Stimulated activated naive B cell treated with anti-CD40 and anti-IgM and Interleukin-4, amounts not matched to agents 10 μg/mL and 1 μg/mL and 100 μg/mL, for 72 hours (primary cell): Measurements from ENCODE around the gene SKIC8.
A peak's percentile ranks its signal among the peaks of the same experiment; 100 is the strongest.

Experiments
- ATAC-seq, 2 donors: fragments of 150-1000 bp; cut with Tn5 transposase; replicated peaks; 2 replicates each; pipeline ENCODE4 v1.10.0; 2021; ENCODE audit warnings: moderate library complexity in 1 of 2
- DNase-seq: peaks from one replicate; pipeline ENCODE4 v3.0.0; 2021
- H3K27ac Mint-ChIP-seq: one replicate; pipeline ENCODE4 v1.8.0; 2022; ENCODE audit warnings: mild to moderate bottlenecking, mixed read lengths
- H3K27me3 Mint-ChIP-seq, 2 donors: one replicate each; pipeline ENCODE4 v1.8.0; 2022; ENCODE audit warnings: mixed read lengths in 2 of 2
- H3K36me3 Mint-ChIP-seq, 2 donors: one replicate each; pipeline ENCODE4 v1.8.0; 2022; ENCODE audit warnings: mixed read lengths in 2 of 2, mild to moderate bottlenecking in 1 of 2
- H3K4me1 Mint-ChIP-seq, 2 donors: one replicate each; pipeline ENCODE4 v1.8.0; 2022; ENCODE audit warnings: mixed read lengths in 2 of 2, mild to moderate bottlenecking in 1 of 2
- H3K4me3 Mint-ChIP-seq, 2 donors: one replicate each; pipeline ENCODE4 v1.8.0; 2022; ENCODE audit warnings: mild to moderate bottlenecking in 2 of 2, mixed read lengths in 2 of 2, moderate library complexity in 1 of 2
- H3K9me3 Mint-ChIP-seq, 2 donors: one replicate each; pipeline ENCODE4 v1.8.0; 2022; ENCODE audit warnings: mixed read lengths in 2 of 2, mild to moderate bottlenecking in 1 of 2

SKIC8 gene

DNA sequence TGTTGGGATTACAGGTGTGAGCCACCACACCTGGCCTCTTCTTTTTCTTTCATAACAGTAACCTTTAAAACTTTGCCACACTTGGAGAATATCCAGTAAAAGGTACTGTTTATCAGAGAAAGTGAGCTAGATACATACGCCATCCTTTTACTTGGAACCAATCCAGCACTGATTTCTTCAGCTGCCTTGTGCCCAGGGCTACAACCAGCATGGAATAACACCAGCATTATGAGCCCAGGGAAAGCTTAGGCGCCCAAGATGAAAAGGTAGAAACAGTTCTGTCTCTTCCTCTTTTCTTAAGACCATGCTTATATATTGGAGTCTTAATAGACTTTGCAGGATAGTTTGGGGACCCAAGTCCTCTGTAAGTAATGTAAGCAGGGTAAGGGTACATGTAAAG, 8.4 kb downstream of the SKIC8 start:
- H3K9me3 Mint-ChIP-seq, result no peaks in the 10 kb centered on the region
- H3K4me1 Mint-ChIP-seq, result peaks cover 0 to 4% of the 10 kb centered on the region in 2 donors
- ATAC-seq (no peak), DNase-seq (no peak)
- peak overlapping the region; percentile 4 for H3K27ac Mint-ChIP-seq
- H3K4me3 Mint-ChIP-seq, result no peak overlapping the region
- H3K27me3 Mint-ChIP-seq, result no peaks in the 10 kb centered on the region
- peaks cover 43 to 67% of the 10 kb centered on the region in 2 donors for H3K36me3 Mint-ChIP-seq

- Mint-ChIP-seq H3K9me3 (no peaks in the 10 kb centered on the region), H3K4me1 (peaks cover 0 to 4% of the 10 kb centered on the region in 2 donors), H3K4me3 (no peak overlapping the region), H3K36me3 (peaks cover 42 to 71% of the 10 kb centered on the region in 2 donors), H3K27me3 (no peaks in the 10 kb centered on the region), H3K27ac (no peak overlapping the region)
- DNase-seq (no peak), ATAC-seq (no peak)
These were observed 9.2 kb downstream of the SKIC8 start for GRCh38 chr15:78290222-78290621.

GRCh38 chr15:78284758-78285157, 14.7 kb downstream of the SKIC8 start:
- peaks cover 33 to 63% of the 10 kb centered on the region in 2 donors for H3K36me3 Mint-ChIP-seq

GRCh38 chr15:78282324-78282723, 17.1 kb downstream of the SKIC8 start:
- H3K4me3 Mint-ChIP-seq, result no peak overlapping the region
- H3K27me3 Mint-ChIP-seq, result no peaks in the 10 kb centered on the region
- peaks cover 32 to 59% of the 10 kb centered on the region in 2 donors for H3K36me3 Mint-ChIP-seq
- no peak for DNase-seq
- no peaks in the 10 kb centered on the region for H3K9me3 Mint-ChIP-seq
- ATAC-seq, result no peak
- H3K27ac Mint-ChIP-seq, result no peak overlapping the region
- H3K4me1 Mint-ChIP-seq, result peaks cover 0 to 1% of the 10 kb centered on the region in 2 donors

More at GRCh38 chr15:78284758-78285157, 14.7 kb downstream of the SKIC8 start:
- no peak for ATAC-seq
- Mint-ChIP-seq H3K27me3 (no peaks in the 10 kb centered on the region), H3K27ac (no peak overlapping the region), H3K4me1 (peaks cover 0 to 2% of the 10 kb centered on the region in 2 donors), H3K4me3 (no peak overlapping the region), H3K9me3 (no peaks in the 10 kb centered on the region)
- no peak for DNase-seq

DNA sequence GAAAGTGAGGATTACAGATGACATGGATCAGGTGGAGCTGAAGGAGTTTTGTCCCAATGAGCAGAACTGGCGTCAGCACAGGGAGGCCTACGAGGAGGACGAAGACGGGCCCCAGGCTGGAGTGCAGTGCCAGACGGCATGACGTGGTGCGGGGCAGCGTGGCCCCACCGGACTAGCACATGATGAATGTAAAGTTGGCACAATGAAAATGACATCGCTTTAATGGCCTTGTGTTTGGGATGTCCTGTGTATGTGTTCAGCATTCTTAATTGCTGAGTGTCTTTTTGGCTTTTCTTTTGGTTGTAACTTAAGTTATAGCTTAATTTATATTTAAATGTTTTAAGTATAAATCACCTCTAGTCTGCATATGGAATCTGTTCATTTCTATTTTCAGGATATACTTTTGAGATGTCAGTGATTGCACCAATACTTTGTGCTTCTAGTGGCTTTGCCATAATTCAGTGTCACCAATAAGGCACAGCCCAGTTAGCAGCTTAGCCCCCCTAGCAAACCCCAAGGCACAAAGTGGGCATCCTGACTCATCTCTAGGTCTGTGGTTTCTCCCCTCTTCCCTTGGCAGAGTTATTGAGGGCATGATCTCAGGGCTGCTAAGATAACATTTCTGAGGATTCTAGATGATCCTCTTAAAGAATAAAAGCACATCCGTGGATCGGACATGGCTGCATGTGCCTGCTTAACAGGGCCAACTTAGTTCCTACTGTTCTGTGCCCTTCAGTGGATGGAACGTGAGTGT, 18.9 kb downstream of the SKIC8 start:
- no peaks in the 10 kb centered on the region for H3K27me3 Mint-ChIP-seq

GRCh38 chr15:78276064-78276943, 23.1 kb downstream of the SKIC8 start:
- DNase-seq (no peak), ATAC-seq (no peak)
- Mint-ChIP-seq H3K27ac (no peak overlapping the region), H3K9me3 (no peaks in the 10 kb centered on the region), H3K4me3 (no peak overlapping the region), H3K27me3 (no peaks in the 10 kb centered on the region), H3K4me1 (no peaks in the 10 kb centered on the region), H3K36me3 (peaks cover 21 to 52% of the 10 kb centered on the region in 2 donors)

More for the DNA sequence above, 18.9 kb downstream of the SKIC8 start:
- no peaks in the 10 kb centered on the region for H3K4me1 Mint-ChIP-seq
- peaks cover 28 to 55% of the 10 kb centered on the region in 2 donors for H3K36me3 Mint-ChIP-seq
- DNase-seq (no peak), ATAC-seq (no peak)
- no peaks in the 10 kb centered on the region for H3K9me3 Mint-ChIP-seq
- H3K27ac Mint-ChIP-seq, result no peak overlapping the region
- H3K4me3 Mint-ChIP-seq, result no peak overlapping the region

DNA sequence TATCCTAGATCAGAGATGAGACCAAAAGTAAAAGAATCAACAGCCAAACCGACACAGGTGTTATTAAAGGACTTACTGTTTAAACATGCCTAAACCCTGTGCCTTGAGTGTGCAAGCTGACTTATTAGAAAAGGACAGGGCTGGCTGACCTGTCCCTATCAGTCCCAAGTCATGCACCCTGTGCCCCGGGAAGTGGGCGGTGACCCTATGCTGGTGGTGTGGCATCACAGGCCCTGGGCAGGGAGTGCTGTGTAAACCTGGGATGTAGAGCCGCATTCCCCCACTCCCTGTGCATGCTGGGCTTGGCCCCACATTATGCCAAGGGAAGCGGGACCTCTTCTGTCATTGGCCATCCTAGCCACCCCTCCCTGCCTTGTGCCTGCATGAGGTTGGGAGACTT, 24.4 kb downstream of the SKIC8 start:
- peaks cover 18 to 43% of the 10 kb centered on the region in 2 donors for H3K36me3 Mint-ChIP-seq
- H3K4me3 Mint-ChIP-seq, result no peak overlapping the region
- ATAC-seq (no peak), DNase-seq (no peak)
- H3K4me1 Mint-ChIP-seq, result no peaks in the 10 kb centered on the region
- H3K9me3 Mint-ChIP-seq, result no peaks in the 10 kb centered on the region
- no peaks in the 10 kb centered on the region for H3K27me3 Mint-ChIP-seq
- H3K27ac Mint-ChIP-seq, result no peak overlapping the region

GRCh38 chr15:78272776-78273175, 26.6 kb downstream of the SKIC8 start:
- no peak overlapping the region for H3K27ac Mint-ChIP-seq
- H3K4me3 Mint-ChIP-seq, result no peak overlapping the region
- no peak for DNase-seq
- no peaks in the 10 kb centered on the region for H3K27me3 Mint-ChIP-seq
- H3K9me3 Mint-ChIP-seq, result no peaks in the 10 kb centered on the region
- no peaks in the 10 kb centered on the region for H3K4me1 Mint-ChIP-seq
- no peak for ATAC-seq
- peaks cover 9 to 33% of the 10 kb centered on the region in 2 donors for H3K36me3 Mint-ChIP-seq

- H3K4me1 Mint-ChIP-seq, result no peaks in the 10 kb centered on the region
- no peak for DNase-seq
- H3K27me3 Mint-ChIP-seq, result peaks cover 0 to 2% of the 10 kb centered on the region in 2 donors
- no peak for ATAC-seq
- H3K36me3 Mint-ChIP-seq, result peaks cover 8 to 30% of the 10 kb centered on the region in 2 donors
- no peak overlapping the region for H3K27ac Mint-ChIP-seq
- H3K9me3 Mint-ChIP-seq, result no peaks in the 10 kb centered on the region
- no peak overlapping the region for H3K4me3 Mint-ChIP-seq
These were observed 27.1 kb downstream of the SKIC8 start for GRCh38 chr15:78272316-78272715.

- Mint-ChIP-seq H3K27me3 (peaks cover 0 to 9% of the 10 kb centered on the region in 2 donors), H3K36me3 (peaks cover 0 to 13% of the 10 kb centered on the region in 2 donors), H3K27ac (no peak overlapping the region), H3K4me3 (no peak overlapping the region), H3K9me3 (no peaks in the 10 kb centered on the region), H3K4me1 (peaks cover 0 to 9% of the 10 kb centered on the region in 2 donors)
- DNase-seq (no peak), ATAC-seq (no peak)
These were observed 32.6 kb downstream of the SKIC8 start for GRCh38 chr15:78266806-78267205.

- no peak for DNase-seq
- H3K4me1 Mint-ChIP-seq, result peaks cover 0 to 9% of the 10 kb centered on the region in 2 donors
- H3K27me3 Mint-ChIP-seq, result peaks cover 0 to 9% of the 10 kb centered on the region in 2 donors
- peaks cover 0 to 9% of the 10 kb centered on the region in 2 donors for H3K36me3 Mint-ChIP-seq
- ATAC-seq, result no peak
- no peaks in the 10 kb centered on the region for H3K9me3 Mint-ChIP-seq
- H3K27ac Mint-ChIP-seq, result no peak overlapping the region
- no peak overlapping the region for H3K4me3 Mint-ChIP-seq
These were observed 33.2 kb downstream of the SKIC8 start for GRCh38 chr15:78266229-78266628.

- ATAC-seq (no peak), DNase-seq (no peak)
- peaks cover 0 to 9% of the 10 kb centered on the region in 2 donors for H3K36me3 Mint-ChIP-seq
- H3K9me3 Mint-ChIP-seq, result no peaks in the 10 kb centered on the region
- peaks cover 0 to 9% of the 10 kb centered on the region in 2 donors for H3K4me1 Mint-ChIP-seq
- H3K27ac Mint-ChIP-seq, result no peak overlapping the region
- H3K4me3 Mint-ChIP-seq, result no peak overlapping the region
- H3K27me3 Mint-ChIP-seq, result peaks cover 0 to 9% of the 10 kb centered on the region in 2 donors
These were observed 33.6 kb downstream of the SKIC8 start for GRCh38 chr15:78265752-78266224.

DNA sequence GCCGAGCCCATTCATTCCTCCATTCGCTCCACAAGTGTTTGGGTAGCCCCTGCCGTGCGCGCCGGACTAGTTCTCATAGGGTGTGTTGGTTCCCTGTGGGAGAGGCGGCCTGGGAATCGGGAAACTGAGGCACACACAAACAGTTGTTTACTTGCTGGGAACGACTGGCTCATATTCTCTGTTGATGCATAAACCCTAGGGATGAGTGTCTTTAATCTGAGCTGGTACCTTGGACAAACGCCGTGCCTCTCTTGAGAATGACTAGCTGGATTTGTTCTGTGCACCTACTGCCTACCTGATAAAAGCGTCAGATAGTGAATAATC, 34.3 kb downstream of the SKIC8 start:
- DNase-seq (no peak), ATAC-seq (no peak)
- H3K27me3 Mint-ChIP-seq, result peaks cover 0 to 9% of the 10 kb centered on the region in 2 donors
- peaks cover 0 to 9% of the 10 kb centered on the region in 2 donors for H3K4me1 Mint-ChIP-seq
- peak overlapping the region; percentile 82 for H3K27ac Mint-ChIP-seq
- peak overlapping the region; percentile 84 to 86 for H3K4me3 Mint-ChIP-seq
- no peaks in the 10 kb centered on the region for H3K9me3 Mint-ChIP-seq
- H3K36me3 Mint-ChIP-seq, result peaks cover 0 to 9% of the 10 kb centered on the region in 2 donors

- Mint-ChIP-seq H3K36me3 (peaks cover 0 to 9% of the 10 kb centered on the region in 2 donors), H3K27me3 (peaks cover 0 to 9% of the 10 kb centered on the region in 2 donors), H3K9me3 (no peaks in the 10 kb centered on the region), H3K4me3 (peak within 1 kb of the TSS; percentile 84 to 86), H3K4me1 (peaks cover 0 to 9% of the 10 kb centered on the region in 2 donors), H3K27ac (peak within 1 kb of the TSS; percentile 82)
- DNase-seq (peak; percentile 26), ATAC-seq (peak; percentile 79 to 81)
These were observed 34.9 kb downstream of the SKIC8 start, which contains the start of gene DNAJA4 for GRCh38 chr15:78264304-78265136. TSS of gene DNAJA4 (plus strand) at chr15:78264562. CDS start at chr15:78264764, 202 bp downstream.
